GM19193 (cell line): ENCODE measurements around the gene HMGCS1.

Experiments
- POLR2A ChIP-seq: IDR thresholded peaks from 4 replicates; pipeline ENCODE4 v1.6.1; 2011; ENCODE audit not compliant: insufficient read depth, insufficient read length; ENCODE audit errors: extremely low read depth

The HMGCS1 gene

DNA sequence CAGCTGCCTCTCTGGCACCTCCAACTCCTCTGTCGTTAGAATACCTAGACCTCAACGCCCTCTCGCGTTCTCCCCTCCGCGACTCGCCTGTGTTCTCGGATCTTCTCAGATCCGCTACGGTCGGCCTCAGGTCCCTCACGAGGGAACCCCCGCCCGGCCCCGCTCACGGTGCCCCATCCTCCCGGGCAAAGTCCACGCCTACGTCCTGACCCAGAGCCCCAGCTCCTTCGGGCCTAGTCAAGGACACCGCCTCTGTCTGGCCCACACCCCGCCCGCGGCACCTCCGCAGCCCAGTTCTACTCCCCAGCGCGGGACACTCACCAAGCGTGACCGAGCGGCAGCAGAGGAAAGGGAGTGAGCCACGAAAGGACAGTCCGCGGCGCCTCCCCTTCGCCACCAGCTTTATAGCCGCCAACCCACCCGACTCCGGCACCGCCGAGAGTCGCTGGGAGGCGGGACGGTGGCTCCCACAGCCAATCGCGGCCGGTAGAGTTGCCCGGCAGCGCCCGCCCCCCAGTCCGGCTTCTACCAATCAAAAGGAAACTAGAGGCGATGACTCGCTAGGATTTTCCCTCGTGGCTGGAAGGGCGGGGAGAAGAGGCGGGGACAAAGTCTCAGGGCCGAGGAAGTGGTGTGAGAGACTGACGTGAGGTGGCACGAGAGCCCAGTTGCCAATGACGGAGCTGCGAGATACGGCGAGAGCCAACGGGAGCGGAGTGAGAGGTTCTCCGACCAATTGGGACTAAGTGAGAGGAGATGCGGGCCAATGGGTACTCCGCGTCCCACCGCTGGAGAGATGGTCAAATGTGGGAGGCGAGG is at the start of gene HMGCS1:
Gene HMGCS1, minus strand, starts transcription at position 378 of the 819 bp plus-strand sequence. CDS start 14,447 bp downstream, outside the sequence.
- peak; percentile 99 for TF ChIP-seq POLR2A

DNA sequence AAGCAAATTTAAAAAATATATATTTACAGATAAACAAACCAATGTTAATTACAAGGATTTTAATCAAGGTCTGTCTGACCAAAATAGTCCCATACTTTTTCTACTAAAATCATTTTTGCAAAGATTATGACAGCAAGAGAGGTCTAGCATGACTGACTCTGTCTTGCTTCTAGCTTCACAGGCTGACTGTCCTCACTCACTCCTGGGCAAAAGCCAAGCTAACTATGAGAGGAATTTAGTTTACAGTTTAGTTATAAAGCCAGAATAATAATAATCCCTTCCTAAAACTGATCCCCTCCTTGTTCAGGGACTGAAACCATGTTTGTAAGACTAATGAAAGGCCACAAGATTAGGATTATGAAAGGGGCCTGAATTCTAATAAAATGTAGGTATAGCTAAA is 45.5 kb upstream of the HMGCS1 start:
- TF ChIP-seq POLR2A = no peak

DNA sequence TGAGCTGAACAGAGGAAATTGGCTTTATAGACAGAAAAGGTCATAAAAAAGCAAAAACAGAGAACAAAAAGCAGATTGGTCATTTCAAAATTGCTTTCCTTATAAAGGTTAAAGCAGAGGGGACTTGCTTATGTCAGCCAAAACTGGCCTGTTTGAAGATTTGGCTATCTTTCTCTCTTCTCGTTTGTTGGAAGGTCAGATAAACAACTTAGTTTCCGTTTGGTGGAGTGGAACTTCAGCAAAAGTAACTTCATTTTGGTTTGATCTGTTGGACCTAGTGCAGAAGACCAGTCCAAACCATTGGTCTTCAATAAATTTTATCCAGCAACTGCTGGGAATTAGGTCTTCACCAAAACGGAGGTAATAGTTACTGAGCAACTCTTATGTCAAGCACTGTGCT is 45.1 kb upstream of the HMGCS1 start:
- TF ChIP-seq POLR2A = no peak

DNA sequence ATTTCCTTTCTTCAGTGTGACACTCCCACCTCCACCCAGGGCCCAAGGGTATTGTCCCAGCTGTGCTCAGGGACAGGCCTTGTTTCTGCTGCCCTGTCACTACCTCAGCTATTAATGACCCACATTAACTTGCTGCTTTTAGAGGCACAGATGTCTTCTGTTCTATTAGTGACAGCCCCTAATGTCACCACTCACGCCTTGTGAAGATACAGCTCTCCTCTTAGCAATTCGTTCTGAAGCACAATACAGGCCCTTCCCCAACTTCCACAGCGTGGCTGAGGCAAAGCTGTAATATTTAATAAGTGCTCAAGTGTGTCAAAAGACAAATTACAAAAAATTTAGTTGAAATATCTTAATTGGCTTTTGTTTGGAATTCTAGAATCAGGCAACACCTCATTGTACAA is 44.7 kb upstream of the HMGCS1 start:
- no peak for TF ChIP-seq POLR2A

DNA sequence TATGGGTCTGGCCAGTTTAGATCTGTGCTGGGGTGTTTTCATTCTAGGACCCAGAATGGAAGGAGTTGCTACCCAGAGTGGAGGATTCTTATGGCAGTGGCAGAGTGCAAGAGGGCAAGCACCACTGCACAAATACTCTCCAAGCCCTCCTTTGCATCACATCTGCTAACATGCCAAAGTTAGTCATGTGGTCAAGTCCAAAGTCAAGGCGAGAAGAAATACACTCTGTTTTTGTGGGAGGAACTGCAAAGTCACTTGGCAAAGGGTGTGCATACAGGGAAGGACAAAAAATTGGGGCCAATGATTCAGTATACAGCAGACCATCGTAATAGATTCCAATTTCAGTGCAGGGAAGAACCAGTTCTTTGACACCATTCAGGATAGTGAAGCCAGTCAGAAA is 43.9 kb upstream of the HMGCS1 start:
- no peak for TF ChIP-seq POLR2A

DNA sequence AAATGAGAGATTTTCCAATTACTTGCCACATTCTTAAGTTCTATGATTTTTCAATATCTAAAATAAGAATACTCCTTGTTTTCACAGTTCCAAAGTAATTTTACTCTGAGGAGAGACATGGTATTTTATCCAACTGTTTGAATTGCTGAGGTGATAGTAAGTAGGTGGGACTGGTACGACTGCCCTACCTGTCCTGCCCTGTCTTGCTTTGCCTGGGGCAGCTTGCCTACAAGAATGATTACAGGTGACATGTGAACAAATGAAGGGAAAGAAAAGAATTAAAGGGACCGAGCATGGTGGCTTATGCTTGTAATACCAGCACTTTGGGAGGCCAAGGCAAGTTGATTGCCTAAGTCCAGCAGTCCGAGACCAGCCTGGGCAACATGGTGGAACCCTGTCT is 41.6 kb upstream of the HMGCS1 start:
- TF ChIP-seq POLR2A = no peak

DNA sequence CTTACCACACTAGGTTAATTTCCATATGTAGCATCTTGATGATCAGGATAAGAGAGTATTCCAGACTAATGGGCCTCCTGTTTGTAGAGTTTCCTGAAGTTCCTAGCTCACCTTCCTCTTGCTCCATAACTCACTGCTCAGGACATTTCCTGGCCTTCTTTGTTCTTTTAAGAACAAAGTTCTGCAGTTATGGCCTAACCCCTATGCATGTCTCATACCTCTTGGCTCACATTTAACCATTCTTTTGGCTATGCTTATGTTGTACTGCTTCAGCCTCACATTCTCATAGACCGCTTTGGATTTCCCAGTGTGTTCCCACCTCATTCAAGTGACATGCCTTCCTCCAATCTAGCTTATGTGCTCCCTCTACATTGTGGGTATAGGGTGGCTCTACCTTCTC is 40.5 kb upstream of the HMGCS1 start:
- TF ChIP-seq POLR2A = no peak

DNA sequence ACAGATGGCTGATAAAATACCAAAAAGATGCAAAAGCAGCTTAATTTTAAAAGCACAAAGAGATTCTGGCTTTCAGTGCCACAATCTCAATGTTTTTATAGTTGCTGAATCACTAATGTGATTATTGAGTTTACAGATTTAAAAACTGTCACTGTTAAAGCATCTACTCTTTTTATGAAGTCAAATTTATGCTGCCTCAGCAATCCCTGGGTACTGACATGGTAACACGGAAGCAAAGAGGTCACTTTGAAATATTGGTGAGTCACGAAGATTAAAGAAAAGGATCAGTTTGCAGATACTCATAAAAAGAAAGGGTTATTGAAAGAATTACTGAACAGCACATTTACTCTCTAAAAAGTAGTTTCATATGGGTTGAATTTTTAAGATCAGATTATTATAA is 39.7 kb upstream of the HMGCS1 start:
- no peak for TF ChIP-seq POLR2A

DNA sequence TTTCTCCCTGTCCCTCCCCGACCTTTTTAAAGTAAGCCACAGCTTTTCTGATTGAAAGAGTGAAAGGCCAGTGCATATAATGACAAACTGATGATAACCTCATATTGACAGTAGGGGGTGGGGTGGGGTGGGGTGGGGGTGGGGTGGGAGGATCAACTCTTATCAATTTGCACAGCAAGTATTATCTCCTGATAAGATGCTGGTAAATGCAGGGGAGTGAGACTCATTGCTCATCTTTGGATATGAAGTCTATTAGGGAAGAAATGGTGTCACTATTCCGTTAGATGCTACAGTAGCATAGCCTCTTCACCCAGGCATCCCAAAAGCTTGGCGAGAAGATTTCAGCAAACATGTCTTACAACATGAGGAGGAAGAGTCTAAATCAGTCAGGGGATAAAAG is 38.9 kb upstream of the HMGCS1 start:
- no peak for TF ChIP-seq POLR2A

DNA sequence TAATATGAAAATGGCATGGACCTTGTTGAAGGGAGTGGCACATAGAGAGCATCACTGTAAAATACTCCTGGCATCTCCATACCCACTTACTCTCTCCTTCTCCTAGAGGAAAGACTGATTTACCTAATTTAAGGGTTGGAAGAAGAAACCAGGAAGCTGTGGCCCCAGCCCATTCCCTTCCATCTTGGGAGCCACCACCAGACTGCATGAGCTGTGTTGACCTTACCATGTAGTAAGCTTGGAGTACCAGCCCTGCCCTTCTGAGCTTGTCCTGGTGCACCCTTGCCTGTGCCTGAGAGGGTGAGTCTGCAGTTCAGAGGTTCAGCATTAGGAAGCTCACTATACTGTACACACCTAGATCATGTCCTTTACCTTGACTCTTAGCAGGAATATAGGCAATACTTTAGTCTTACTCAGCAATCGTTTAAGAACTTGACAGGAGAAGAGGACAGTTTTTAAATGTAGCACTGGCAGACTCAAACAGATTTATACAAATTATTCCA is 35.7 kb upstream of the HMGCS1 start:
- TF ChIP-seq POLR2A = no peak

DNA sequence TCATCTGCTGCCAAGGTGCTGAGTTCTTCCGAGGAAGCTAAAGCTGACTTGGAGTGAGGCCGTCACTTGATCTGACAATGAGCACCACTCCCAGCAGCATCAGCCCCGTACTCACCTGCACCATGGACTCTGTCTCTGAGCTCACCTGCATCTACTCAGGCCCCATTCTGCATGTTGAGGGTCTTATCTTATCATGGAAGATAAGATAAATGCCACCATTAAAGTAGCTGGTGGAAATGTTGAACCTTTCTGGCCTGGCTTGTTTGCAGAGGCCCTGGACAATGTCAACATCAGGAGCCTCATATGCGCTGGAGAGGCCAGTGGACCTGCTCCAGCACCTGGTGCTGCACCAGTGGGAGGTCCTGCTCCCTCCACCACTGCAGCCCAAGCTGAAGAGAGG is 35.0 kb upstream of the HMGCS1 start:
- no peak for TF ChIP-seq POLR2A

DNA sequence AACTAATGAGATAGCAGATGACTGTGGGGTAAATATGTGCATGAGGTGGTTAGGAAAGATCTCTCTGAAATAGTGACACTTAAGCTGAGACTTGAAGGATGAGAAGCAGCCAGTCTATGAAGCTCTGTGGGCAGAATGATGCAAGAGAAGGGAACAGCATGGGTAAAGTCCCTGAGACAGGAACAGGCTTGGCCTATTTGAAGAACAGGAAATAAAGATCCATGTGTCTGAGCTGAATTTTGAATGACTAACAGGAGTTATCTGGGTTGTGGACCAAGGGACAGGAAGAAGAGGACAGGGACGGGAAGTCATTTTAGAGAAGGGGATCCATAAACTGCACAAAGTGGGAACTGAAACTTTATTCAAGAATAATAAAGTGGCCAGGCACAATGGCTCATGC is 25.6 kb upstream of the HMGCS1 start:
- no peak for TF ChIP-seq POLR2A

DNA sequence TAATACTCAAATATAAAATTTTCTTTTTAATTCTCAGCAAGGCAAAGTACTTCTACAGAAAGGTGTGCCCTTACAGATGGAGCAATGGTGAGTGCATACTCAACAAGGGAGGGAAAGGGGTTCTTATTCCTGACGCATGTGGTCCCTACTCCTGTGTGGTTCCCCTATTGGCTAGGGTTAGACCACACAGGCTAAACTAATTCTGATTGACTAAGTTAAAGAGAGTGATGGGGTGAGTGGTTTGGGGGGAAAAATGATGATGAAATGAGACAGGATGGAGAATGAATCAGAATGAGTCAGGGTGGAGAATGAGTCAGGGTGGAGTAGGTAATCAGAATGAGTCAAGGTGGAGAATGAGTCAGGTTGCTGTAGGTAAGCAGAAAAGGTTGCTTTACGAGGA is 22.9 kb upstream of the HMGCS1 start:
- TF ChIP-seq POLR2A = no peak

DNA sequence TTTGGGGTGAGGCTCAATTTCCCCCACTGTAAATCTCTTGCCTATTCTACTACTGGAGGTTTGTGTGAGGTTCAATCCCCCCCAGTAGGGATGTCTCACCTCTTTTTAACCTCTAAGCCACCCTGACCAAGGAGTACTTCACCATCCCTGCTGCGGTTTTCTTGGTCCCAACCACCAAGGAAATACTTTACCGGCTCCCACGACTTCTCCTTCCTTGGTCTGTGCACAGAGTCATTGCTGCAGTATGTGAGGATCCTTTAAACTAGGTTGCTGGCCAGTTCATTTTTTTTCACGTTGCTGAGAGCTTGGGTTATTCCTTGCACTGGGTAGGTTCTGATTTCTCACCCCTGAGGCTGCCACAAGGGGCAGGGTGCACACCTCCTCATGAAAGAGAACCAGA is 22.5 kb upstream of the HMGCS1 start:
- TF ChIP-seq POLR2A = no peak

DNA sequence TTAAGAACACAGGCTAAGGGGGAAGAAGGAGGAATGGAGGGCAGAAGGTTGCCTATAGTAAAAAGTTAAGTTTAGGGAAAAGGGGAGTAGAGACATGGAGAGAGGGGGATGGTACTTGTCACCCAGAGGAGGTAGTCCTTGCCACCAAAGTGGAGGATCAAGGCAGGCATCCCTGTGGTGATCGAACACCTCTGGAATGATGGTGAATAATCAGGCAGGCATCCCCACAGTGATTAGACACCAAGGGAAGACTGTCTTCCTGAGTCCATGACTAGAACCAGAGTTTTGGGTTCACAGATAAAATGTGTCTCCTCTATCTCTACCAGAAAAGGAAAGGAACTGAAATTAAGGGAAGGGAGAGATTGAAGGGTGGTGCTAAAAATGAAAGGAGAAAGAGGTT is 19.2 kb upstream of the HMGCS1 start:
- no peak for TF ChIP-seq POLR2A

DNA sequence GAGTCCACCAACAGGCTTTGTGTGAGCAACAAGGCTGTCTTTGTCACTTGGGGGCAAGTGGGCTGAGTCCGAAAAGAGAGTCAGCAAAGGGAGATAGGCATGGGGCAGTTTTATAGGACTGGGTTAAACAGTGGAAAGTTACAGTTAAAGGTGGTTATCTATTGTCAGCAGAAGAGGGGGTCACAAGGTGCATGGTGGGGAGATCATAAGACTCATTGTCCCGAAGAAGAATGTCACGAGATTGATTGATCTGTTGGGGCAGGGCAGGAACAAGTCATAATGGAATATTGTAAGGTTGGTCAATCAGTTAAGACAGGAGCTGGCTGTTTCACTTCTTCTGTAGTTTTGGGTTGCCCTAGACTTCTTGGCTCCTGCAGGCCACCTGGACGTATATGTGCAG is 7.6 kb upstream of the HMGCS1 start:
- TF ChIP-seq POLR2A = no peak

DNA sequence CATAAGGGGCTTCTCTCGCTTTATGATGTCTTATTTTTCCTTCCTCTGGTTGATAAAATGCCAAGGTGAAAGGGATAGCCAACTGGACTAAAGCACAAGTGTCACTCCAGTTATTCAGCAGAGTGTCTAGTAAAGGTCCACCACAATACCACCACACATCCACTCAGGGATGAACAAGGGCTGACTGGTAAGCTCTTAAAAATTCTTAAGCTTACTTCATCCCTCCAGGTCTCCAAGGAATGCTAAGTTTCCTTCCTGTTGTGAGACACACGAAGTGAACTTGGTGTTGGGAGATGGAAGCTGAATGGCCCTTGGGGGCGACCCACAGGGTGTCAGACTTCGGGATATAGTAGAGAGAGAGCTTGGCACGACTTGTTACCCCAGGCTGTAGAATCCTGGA is 3.2 kb upstream of the HMGCS1 start:
- TF ChIP-seq POLR2A = no peak

DNA sequence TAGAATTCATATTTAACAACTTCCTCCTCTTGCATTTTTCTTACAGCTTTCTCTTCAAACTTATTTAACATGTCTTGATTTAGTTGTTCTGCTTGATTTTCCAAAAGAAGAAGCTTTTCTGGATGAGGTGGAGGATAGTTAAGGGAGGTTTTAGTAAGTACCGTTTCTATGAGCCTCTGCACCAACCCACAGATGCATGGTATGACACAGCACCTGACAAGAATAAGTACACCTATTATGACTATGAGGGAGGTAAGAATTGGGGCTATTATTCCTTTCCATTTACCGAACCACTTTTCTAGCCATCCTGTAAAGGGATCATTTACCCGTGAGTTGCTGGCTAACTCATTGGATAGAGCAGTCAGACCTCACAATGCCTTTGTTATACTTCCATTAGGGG is 2.5 kb upstream of the HMGCS1 start:
- no peak for TF ChIP-seq POLR2A

DNA sequence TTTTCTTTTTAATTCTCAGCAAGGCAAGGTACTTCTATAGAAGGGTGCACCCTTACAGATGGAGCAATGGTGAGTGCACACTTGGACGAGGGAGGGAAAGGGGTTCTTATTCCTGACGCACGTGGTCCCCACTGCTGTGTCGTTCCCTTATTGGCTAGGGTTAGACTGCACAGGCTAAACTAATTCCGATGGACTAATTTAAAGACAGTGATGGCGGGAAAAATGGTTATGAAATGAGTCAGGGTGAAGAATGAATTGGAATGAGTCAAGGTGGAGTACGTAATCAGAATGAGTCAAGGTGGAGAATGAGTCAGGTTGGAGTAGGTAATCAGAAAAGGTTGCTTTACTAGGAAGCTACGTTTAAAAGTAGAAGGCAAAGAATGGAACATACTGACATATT is 2.1 kb upstream of the HMGCS1 start:
- no peak for TF ChIP-seq POLR2A
